ENCODE data around the gene MGRN1.
A peak's percentile ranks its signal among the peaks of the same experiment; 100 is the strongest.

MGRN1 gene

DNA sequence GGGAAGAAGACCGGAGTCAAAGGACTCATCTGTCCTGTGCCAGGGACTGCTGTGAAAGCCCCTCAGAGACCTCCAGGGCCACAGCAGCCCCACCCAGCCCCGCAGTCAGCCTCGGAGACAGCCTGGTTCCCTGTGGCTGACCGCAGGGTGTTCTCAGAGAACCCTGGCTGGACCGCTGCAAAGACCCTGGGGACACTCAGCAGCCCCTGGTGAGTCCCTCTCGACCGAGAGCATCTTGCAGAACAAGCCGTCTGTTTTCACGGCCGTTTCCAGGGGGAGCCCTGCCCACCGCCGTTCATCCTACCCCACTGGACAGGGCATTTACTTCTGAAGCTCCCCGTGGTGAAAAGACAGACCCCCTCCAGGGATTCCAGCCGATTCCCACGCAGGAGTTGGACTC is 20.2 kb upstream of the MGRN1 start:
- no peak for DNase-seq (ENCODE audit: low read depth in 3 of 3)

GRCh38 chr16:4606354-4606753 is 18.3 kb upstream of the MGRN1 start:
- DNase-seq (ENCODE audit: low read depth in 3 of 3): no peak

- no peak for DNase-seq (ENCODE audit: low read depth in 3 of 3)
Observed at GRCh38 chr16:4607841-4608703, 16.6 kb upstream of the MGRN1 start.

GRCh38 chr16:4608704-4608980 is 16.0 kb upstream of the MGRN1 start:
- no peak for DNase-seq (ENCODE audit: low read depth in 3 of 3)

- no peak for DNase-seq (ENCODE audit: low read depth in 3 of 3)
Observed at GRCh38 chr16:4609200-4610010, 15.2 kb upstream of the MGRN1 start.

- DNase-seq (ENCODE audit: low read depth in 3 of 3): no peak
Observed at GRCh38 chr16:4610011-4611005, 14.3 kb upstream of the MGRN1 start.

DNA sequence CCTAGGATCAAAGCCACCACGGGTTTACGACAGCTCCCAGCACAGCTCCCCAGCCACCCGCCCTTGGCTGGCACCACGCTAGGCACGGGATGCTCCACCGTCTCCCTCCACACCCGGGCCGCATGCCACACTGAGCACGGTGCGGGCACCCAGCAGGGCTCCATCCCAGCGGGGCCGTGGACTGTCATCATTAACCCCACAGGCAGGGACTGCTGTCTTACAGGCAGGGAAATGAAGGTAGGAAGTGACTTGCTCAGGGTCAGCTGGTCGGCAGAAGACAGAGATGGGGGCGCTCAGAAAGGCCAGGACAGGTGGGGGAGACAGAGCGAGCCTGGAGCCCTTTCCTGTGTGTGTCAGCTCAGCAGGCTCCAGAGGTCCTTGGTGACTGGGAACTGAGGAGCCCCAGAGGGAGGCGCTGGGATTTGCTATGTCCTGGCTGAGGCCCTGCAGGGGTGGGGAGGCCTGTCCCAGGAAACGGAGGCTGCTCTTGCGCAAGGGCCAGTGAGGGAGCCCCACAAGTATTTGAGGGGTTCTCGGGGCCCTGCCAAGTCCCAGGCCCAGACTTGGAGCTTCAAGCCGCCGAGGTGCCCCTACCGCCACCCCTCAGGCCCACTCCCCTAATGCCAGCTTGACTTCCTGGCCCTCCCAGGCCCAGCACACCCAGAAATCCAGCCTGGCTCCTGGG is 13.1 kb upstream of the MGRN1 start:
- no peak for DNase-seq (ENCODE audit: low read depth in 3 of 3)

GRCh38 chr16:4612474-4612931 is 12.1 kb upstream of the MGRN1 start:
- no peak for DNase-seq (ENCODE audit: low read depth in 3 of 3)

- DNase-seq (ENCODE audit: low read depth in 3 of 3): no peak
Observed at GRCh38 chr16:4612977-4613635, 11.5 kb upstream of the MGRN1 start.

DNA sequence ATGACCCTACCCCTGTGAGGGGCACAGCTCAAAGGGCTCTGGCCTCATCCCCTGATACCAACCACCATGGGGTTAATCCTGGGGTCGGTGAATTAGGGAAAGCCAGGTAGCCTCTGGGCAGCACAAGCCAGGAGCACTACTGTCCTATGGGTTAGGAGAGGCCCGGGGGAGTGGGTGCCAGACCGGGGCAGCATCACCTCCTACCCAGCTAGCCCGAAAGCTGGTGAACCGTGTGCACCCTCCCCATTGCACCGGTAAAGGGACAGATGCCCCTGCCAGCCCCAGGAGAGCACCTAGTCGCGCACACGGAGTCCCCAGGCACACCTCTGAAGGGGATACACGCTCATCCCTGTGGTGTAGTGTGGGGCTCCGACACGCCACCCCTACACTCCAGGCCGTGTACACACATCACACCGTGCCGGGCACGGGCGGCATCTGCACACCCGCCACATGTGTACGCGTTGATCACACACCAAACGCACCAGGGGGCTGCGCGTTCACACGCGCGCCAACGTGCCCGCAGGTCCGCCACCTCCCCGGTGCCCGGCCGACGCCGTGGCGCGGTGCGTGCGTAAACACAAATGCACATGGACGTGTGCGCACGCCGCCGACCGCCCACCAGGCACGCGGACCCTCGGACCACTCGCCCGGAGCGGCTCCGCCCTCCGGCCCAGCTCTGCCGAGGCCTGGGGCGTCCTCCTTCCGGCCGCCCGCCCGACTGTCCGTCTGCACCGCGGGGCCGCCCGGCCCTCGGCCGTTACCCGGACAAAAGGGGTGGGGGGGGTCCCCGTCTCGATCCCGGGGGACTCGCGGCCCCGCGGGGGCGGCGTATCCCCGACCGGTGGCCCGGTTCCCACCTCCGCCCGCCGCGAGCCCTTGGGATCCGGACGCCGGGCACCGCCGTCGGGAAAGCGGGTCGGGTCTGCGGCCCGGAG is 10.7 kb upstream of the MGRN1 start:
- peak in 2 of 3 donors; percentile 26 for DNase-seq (ENCODE audit: low read depth in 3 of 3)

DNA sequence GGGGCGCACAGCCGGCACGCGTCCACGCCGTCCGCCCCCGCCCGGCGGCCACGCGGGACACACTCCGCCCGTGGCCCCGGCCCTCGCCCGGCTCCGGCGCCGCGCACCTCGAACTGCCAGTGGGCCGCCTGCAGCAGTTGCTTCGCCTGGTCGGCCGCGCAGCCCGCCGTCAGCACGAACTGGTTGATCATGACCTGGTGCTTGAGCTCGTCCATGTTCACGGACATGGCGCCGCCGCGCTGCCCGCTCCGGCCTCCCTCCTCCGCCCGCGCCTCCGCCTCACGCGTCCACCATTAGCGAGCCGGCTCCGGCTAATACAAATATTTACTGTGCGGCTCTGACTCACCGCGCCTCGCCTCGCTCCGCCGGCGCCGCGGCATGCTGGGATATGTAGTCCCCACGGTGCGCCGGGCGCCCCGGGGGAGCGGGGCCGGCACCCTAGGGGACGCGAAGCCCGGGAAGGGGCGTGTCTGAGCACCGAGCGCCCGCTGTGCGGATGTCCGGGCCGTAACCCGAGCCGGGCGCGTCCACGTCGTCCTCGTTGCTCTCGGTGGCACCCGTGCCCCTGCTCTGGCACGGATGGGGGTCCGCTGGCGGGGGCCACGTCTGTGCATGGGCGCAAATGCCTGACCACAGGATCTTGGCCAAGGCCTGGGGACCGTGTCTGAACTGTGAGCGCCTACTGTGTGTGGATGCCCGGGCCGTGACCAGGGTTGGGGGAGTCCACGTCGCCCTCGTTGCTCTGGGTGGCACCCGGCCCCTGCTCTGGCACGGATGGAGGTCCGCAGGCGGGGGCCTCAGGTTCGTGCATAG is 9.8 kb upstream of the MGRN1 start, which contains the start of gene UBALD1:
TSS of gene UBALD1 (minus strand) at position 318 of the 813 bp plus-strand sequence. CDS start at position 227, 91 bp downstream.
- DNase-seq (ENCODE audit: low read depth in 3 of 3): peak; percentile 65 to 78 (median 67)

- DNase-seq (ENCODE audit: low read depth in 3 of 3): no peak
Observed at GRCh38 chr16:4615384-4616046, 9.1 kb upstream of the MGRN1 start.

DNA sequence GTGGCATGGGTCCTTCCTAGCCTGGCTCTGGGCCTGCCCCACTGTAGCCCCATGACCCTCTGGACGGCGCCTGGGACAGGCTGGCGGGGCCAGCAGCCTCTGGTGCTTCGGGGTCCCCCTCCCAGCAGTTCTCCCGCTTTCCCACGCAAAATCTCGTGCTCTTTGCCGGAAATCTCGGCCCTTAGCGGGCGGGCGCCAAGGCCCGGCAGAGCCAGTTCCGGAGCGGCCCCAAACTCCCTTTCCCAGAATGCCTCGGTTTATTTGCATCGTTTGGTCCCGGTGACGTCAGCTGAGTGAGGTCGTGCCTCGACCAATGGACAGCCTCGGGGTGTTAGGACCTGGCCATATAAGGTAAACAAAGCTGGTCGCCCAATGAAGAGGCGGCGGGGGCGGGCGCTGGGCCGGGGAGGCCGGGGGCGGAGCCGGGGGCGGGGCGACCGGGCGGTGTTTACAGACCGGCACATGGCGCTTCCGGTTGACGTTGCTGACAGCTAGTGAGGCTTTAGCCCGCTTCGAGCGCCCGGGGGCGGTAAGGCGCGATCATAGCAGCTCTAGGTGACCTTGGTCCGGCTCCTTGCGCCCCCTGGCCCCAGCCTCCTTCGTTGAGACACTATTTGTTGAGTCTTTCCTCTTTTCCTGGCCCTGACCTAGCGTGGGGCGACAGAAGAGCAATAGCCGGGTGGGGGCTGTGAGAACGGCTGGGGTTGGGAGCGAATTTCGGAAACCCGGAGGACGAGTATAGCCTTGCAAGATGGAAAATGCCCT is 8.4 kb upstream of the MGRN1 start:
- DNase-seq (ENCODE audit: low read depth in 3 of 3): peak; percentile 99 to 100 (median 99)

- no peak for DNase-seq (ENCODE audit: low read depth in 3 of 3)
Observed at GRCh38 chr16:4617880-4618279, 6.7 kb upstream of the MGRN1 start.

GRCh38 chr16:4618645-4619418 is 5.8 kb upstream of the MGRN1 start:
- no peak for DNase-seq (ENCODE audit: low read depth in 3 of 3)

GRCh38 chr16:4623593-4623992 is 1.0 kb upstream of the MGRN1 start:
- DNase-seq (ENCODE audit: low read depth in 3 of 3): no peak
